Measurements from ENCODE around the gene DCPS. TPM values are rescaled to one million over a fixed set of nuclear protein-coding genes. Genes with fewer than 3 reads are reported as not detected.
"Not testable (repeated sequence)": the region's sequence is repeated elsewhere in the genome, so short reads cannot be mapped to it uniquely, and the experiment has no call there.

DCPS gene
- total RNA-seq, 1 donor from 2014 or later: 12.1 TPM

- peak; percentile 6 for ATAC-seq
- DNase-seq (ENCODE audit: low spot score); intact Hi-C loops (cut with DNase I): not testable (repeated sequence)
Measured at GRCh38 chr11:126386729-126387071, 82.8 kb downstream of the DCPS start.

DNA sequence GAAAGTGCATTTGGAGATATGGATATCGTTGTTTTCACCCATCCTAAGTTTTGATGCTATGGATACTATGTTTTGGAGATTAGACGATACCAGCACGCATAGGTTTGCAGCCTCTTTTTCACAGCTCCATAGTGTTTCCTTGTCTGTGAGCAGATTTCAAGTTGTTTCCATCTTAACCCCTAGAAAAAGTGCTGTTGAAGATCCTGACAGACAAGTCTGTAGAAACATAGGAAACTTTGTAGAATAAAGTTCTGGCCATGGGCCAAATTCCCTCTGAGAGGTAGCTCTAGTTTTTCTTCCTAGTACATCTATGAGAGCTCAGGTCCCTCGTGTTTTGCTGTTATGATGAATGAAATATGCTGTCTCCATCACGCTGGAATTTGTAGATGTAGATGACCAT lies 84.0 kb downstream of the DCPS start:
- intact Hi-C loops (cut with DNase I): no loop called here
- DNase-seq (ENCODE audit: low spot score): no peak
- no peak for ATAC-seq

GRCh38 chr11:126390272-126390867 lies 86.5 kb downstream of the DCPS start:
- DNase-seq (ENCODE audit: low spot score): no peak
- no peak for ATAC-seq

DNA sequence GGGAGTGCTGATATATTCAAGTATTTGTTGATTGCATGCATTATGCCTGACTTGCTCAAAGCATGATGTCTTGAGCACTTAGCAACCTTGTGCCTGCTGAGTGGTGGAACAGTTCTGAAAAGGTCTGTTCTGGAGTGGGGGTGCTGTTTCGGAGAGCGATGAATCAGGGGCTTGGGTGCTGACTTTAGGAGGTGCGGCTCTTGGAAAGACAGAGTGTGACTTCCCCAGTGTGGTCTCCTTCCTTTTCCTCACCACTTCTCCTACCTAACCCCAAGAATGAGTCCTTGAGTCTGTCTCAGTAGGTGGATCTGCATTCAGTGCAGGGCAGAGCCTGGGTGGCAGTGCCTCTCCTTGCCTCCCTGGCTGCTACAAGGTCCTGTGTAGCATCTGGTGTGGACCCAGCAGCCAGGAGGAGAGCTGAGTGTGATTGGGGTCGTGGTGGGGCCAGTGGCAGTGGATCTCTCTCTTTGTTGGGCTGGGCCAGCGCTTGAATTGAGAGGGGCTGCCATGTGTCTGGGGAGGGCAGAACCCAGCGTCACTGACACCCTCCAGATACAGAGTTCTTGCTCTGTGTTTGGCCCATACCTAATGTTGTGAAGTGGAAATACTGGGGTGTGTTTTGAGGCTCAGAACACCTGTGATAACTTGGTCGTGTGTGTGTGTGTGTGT lies 87.6 kb downstream of the DCPS start:
- ATAC-seq (no peak), DNase-seq (ENCODE audit: low spot score) (no peak)
- intact Hi-C loops (cut with DNase I): no loop called here

More at GRCh38 chr11:126390272-126390867, 86.5 kb downstream of the DCPS start:
- intact Hi-C loops (cut with DNase I): no loop called here

DNA sequence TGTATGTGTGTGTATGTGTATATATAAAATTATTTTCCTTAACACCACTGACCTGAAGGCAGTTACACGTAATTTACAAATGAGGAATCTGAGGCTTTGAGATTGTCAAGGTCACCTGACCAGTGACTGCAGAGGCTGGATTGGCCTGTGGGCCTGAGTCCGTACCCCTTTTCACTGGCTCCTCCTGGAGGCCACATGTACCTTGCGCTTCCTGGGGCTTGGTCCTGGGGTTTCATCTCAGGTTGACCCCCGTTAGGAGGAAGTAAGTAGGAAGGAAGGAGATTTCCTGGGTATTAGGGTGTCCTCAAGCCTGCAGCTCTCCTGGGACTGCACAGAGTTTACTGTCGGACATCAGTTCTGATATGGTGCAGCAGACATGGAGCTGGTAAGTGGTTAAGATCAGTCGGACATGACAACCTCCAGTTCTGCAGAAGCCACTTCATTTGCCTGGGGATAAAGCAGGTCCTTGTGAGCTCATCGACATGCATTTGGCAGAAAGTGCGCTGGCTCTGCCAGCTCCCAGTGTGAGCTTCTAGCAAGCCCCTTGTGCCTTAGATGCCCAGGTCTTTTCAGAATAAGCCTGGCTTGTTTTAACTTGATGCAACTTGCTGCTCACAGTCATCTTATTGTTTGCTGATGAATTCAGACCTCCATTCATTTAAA lies 88.2 kb downstream of the DCPS start:
- intact Hi-C loops (cut with DNase I): no loop called here
- DNase-seq (ENCODE audit: low spot score) (no peak), ATAC-seq (peak; percentile 13)

GRCh38 chr11:126392633-126393013 lies 88.8 kb downstream of the DCPS start:
- no peak for ATAC-seq
- no peak for DNase-seq (ENCODE audit: low spot score)
- intact Hi-C loops (cut with DNase I): no loop called here

- no peak for ATAC-seq
- intact Hi-C loops (cut with DNase I): no loop called here
- no peak for DNase-seq (ENCODE audit: low spot score)
Measured at GRCh38 chr11:126393143-126393542, 89.3 kb downstream of the DCPS start.

- DNase-seq (ENCODE audit: low spot score): no peak
- intact Hi-C loops (cut with DNase I): no loop called here
- no peak for ATAC-seq
Measured at GRCh38 chr11:126394036-126394435, 90.2 kb downstream of the DCPS start.

GRCh38 chr11:126394634-126395072 lies 90.8 kb downstream of the DCPS start:
- DNase-seq (ENCODE audit: low spot score); intact Hi-C loops (cut with DNase I): not testable (repeated sequence)
- peak; percentile 54 for ATAC-seq

Other genes starting within 250 kb of the DCPS start
- gene CDON, start 241.2 kb upstream of the DCPS start, total RNA-seq: 29.4 TPM
- gene RPUSD4, start 92.4 kb upstream of the DCPS start, total RNA-seq: 21.0 TPM
- gene FAM118B, start 92.3 kb upstream of the DCPS start, total RNA-seq: 19.4 TPM
- 80.4 TPM for gene SRPRA, start 35.2 kb upstream of the DCPS start, total RNA-seq
- 27.9 TPM for gene FOXRED1, start 34.9 kb upstream of the DCPS start, total RNA-seq
- gene TIRAP, start 21.0 kb upstream of the DCPS start, total RNA-seq: 15.5 TPM
- 72.4 TPM for gene ST3GAL4, start 51.6 kb downstream of the DCPS start, total RNA-seq

Data from sciatic nerve (tissue), 2 donors.